ENCODE results near the gene CCDC102B. TPM values are rescaled to one million over a fixed set of nuclear protein-coding genes. Genes with fewer than 3 reads are reported as not detected.

Gene CCDC102B
- total RNA-seq, 1 experiment from 2014 or later: 0.92 TPM

DNA sequence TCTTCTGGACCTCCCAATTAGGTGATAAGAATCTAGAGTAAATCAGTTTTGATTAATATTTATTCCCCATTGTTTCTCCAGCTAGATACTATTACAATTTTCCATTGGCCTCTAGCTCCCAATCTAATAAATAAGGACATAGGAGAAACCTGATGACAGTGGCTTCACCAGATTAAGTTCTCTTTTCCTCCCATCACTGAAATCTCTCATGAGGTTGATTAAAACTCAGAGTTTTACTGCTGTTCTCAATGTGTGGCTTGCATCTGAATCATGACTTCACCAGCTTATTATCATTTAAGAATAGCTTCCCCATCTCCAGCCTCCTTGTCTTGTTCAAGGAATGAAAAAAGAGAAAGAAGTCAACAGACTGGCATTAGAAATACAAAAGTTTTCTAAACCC lies 3.9 kb upstream of the CCDC102B start:
- intact Hi-C loops (cut with micrococcal nuclease; ENCODE audit: unreplicated experiment): no loop called here
- H3K4me1 ChIP-seq (ENCODE audit: control insufficient read depth, insufficient read depth, low read length): no peaks in the 10 kb centered on the region
- TF ChIP-seq TCF7L2 (IDR thresholded peaks at IDR 0.05; ENCODE audit: low read depth, low read length): no peak
- TF ChIP-seq, protein P1, sequence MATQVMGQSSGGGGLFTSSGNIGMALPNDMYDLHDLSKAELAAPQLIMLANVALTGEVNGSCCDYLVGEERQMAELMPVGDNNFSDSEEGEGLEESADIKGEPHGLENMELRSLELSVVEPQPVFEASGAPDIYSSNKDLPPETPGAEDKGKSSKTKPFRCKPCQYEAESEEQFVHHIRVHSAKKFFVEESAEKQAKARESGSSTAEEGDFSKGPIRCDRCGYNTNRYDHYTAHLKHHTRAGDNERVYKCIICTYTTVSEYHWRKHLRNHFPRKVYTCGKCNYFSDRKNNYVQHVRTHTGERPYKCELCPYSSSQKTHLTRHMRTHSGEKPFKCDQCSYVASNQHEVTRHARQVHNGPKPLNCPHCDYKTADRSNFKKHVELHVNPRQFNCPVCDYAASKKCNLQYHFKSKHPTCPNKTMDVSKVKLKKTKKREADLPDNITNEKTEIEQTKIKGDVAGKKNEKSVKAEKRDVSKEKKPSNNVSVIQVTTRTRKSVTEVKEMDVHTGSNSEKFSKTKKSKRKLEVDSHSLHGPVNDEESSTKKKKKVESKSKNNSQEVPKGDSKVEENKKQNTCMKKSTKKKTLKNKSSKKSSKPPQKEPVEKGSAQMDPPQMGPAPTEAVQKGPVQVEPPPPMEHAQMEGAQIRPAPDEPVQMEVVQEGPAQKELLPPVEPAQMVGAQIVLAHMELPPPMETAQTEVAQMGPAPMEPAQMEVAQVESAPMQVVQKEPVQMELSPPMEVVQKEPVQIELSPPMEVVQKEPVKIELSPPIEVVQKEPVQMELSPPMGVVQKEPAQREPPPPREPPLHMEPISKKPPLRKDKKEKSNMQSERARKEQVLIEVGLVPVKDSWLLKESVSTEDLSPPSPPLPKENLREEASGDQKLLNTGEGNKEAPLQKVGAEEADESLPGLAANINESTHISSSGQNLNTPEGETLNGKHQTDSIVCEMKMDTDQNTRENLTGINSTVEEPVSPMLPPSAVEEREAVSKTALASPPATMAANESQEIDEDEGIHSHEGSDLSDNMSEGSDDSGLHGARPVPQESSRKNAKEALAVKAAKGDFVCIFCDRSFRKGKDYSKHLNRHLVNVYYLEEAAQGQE (IDR thresholded peaks at IDR 0.05; ENCODE audit: insufficient read depth in 1 of 2, low read depth in 2 of 2, low read length in 1 of 2): no peak
- no peak for TF ChIP-seq SIN3A (IDR thresholded peaks at IDR 0.05; ENCODE audit: borderline replicate concordance, insufficient read depth, low read depth, low read length)
- TF ChIP-seq, protein P2, sequence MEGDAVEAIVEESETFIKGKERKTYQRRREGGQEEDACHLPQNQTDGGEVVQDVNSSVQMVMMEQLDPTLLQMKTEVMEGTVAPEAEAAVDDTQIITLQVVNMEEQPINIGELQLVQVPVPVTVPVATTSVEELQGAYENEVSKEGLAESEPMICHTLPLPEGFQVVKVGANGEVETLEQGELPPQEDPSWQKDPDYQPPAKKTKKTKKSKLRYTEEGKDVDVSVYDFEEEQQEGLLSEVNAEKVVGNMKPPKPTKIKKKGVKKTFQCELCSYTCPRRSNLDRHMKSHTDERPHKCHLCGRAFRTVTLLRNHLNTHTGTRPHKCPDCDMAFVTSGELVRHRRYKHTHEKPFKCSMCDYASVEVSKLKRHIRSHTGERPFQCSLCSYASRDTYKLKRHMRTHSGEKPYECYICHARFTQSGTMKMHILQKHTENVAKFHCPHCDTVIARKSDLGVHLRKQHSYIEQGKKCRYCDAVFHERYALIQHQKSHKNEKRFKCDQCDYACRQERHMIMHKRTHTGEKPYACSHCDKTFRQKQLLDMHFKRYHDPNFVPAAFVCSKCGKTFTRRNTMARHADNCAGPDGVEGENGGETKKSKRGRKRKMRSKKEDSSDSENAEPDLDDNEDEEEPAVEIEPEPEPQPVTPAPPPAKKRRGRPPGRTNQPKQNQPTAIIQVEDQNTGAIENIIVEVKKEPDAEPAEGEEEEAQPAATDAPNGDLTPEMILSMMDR (IDR thresholded peaks at IDR 0.05): no peak
- no peaks in the 10 kb centered on the region for H3K27me3 ChIP-seq (ENCODE audit: control insufficient read depth, insufficient read depth, low read length)
- BruUV-seq (replicated peaks): no TSS peak
- no peak overlapping the region for H3K27ac ChIP-seq (ENCODE audit: low read length)
- no peaks in the 10 kb centered on the region for H3K36me3 ChIP-seq (ENCODE audit: control insufficient read depth, insufficient read depth, low read length)
- DNase-seq (ENCODE audit: low read depth, low spot score) (no peak), ATAC-seq (no peak)
- CTCF ChIA-PET: no interaction called here
- POLR2A ChIA-PET: no interaction called here
- in situ Hi-C loops (cut with HindIII; ENCODE audit: low pct_unique_long_range_greater_than_20kb, low sequenced_read_pairs): no loop called here
- H3K4me3 ChIP-seq (ENCODE audit: low read depth in 2 of 2, low read length in 2 of 2): no peak overlapping the region
- no peaks in the 10 kb centered on the region for H3K9me3 ChIP-seq (ENCODE audit: control insufficient read depth, insufficient read depth, low read depth, low read length)

DNA sequence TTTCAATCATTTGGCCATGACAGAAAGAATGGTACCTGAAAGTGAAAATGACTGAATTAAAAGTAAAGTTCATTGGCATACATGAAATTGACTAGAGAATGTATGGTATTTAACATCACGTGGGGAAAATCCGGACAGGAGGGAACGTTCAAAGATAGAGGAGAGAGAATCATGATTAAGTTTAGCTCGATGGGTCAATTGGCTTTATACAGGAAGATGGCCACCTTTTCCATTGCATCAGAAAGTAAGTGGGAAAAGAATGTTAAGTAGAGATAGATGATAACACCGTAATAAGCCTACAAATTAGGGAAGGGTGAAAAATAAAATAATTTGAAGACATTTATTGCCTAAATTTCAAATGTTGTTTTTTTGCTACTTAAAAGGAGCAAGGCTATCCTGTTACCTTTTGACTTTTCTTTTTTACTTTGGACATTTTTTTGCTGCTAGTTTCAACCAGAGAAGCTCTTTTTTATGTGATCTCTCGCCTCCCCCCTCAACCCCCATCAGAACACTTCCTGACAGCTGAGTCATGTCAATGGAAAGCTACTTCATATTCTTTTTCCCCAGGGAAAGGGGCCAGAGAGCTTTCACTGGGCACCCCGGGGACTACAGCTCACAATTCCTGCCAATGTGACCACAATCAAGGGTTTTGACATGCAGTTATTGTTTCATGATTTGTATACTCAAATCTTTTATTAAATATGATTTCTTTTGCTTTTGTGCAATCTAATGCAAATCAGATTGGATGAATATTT lies 767 bp upstream of the CCDC102B start:
- DNase-seq (ENCODE audit: low read depth, low spot score): no peak
- ChIA-PET POLR2A (no interaction called here), CTCF (no interaction called here)
- H3K27ac ChIP-seq (ENCODE audit: low read length): no peak overlapping the region
- H3K4me3 ChIP-seq (ENCODE audit: low read depth in 2 of 2, low read length in 2 of 2): no peak overlapping the region
- no peak for TF ChIP-seq SIN3A (IDR thresholded peaks at IDR 0.05; ENCODE audit: borderline replicate concordance, insufficient read depth, low read depth, low read length)
- TF ChIP-seq, protein P1 (IDR thresholded peaks at IDR 0.05; ENCODE audit: insufficient read depth in 1 of 2, low read depth in 2 of 2, low read length in 1 of 2): no peak
- in situ Hi-C loops (cut with HindIII; ENCODE audit: low pct_unique_long_range_greater_than_20kb, low sequenced_read_pairs): no loop called here
- H3K4me1 ChIP-seq (ENCODE audit: control insufficient read depth, insufficient read depth, low read length): no peaks in the 10 kb centered on the region
- no peaks in the 10 kb centered on the region for H3K27me3 ChIP-seq (ENCODE audit: control insufficient read depth, insufficient read depth, low read length)
- intact Hi-C loops (cut with micrococcal nuclease; ENCODE audit: unreplicated experiment): no loop called here
- H3K9me3 ChIP-seq (ENCODE audit: control insufficient read depth, insufficient read depth, low read depth, low read length): no peaks in the 10 kb centered on the region
- H3K36me3 ChIP-seq (ENCODE audit: control insufficient read depth, insufficient read depth, low read length): no peaks in the 10 kb centered on the region
- no peak for ATAC-seq
- no TSS peak for BruUV-seq (replicated peaks)

All from Panc1 (cell line).